Left ventricle myocardium superior (tissue), 1 donor: ENCODE results near the gene CYTH4. TPM values are rescaled to one million over a fixed set of nuclear protein-coding genes. Genes with fewer than 3 reads are reported as not detected.
A peak's percentile ranks its signal among the peaks of the same experiment; 100 is the strongest.
"Not testable (repeated sequence)": the region's sequence is repeated elsewhere in the genome, so short reads cannot be mapped to it uniquely, and the experiment has no call there.

Experiments
- ATAC-seq: fragments of 200-7000 bp; cut with Tn5 transposase; one replicate; pipeline ENCODE4 v1.9.1; 2020; ENCODE audit warnings: mild to moderate bottlenecking, moderate library complexity
- DNase-seq: peaks from one replicate; pipeline ENCODE4 v3.0.0-alpha.2; 2020
- intact Hi-C: fragments of 100-400 bp; cut with micrococcal nuclease; formaldehyde crosslinking; loops from one replicate; pipeline ENCODE4 v1.11.0; 2022
- total RNA-seq: library from RNA; stranded (reverse); fragmentation: NEBNext Ultra II Directional; extraction: Animal tissue kit (Norgen Biotek cat#: 25700); gene quantifications from one replicate; pipeline ENCODE4 v1.2.1, GENCODE V29; 2021
- donor health status: DM: no; HTN: yes; CAD: no; lungs with severe emphysema.

Gene CYTH4
- total RNA-seq, 1 donor from 2014 or later, result 6.2 TPM

DNA sequence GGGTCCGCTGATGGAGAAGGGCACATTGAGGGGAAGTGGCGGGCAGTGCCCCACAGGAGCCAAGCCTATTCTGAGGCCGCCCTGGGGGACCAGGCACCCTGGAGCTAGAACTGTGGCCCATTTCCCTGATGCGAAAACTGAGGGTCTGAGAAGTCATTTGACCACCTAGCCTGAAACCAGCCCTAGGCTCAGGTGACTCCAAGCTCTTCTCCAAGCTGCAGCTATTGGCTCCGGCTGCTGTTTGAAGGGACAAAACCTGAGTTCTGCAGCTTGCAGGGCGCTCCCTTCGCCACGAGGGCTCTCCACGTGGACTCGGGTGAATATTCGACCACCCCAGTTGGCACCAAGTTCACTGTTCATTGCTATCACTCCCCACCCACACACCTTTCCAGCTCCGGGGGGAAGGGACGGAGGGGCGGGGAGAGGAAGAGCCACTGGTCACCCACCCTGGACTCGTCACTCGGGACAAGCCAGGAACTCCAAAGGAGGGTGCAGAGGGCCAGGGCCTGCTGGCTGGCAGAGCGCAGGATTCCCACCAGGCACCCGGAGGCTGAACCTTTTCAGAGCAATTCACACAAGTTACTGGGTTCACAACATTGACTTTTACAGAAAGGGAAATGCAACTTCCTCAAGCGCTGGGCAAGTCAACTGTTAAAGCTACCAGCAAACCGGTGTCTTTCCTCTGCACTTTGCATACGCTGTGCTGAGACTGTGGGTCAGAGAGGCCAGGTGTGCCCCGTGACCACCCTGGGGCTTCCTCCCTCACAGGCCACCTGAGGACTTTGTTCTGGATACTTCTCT, 37.2 kb upstream of the CYTH4 start:
- ATAC-seq (no peak), DNase-seq (no peak)
- intact Hi-C loops, result no loop called here

DNA sequence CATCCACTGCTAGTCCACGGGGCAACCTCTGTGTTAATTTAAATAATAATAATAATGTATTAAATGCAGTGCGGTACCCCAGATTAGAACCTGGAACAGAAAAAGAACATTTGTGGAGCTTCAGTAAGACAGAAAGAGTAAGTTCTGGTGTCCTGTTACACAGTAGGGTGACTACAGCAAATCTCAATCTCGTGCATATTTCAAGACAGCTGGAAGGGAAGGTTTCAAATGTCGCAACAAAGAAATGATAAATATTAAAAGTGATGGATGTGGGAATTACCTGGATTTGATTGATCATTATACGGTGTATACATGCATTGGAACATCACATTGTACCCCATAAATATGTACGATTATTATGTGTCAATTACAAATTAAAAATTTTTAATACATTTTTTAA, 36.6 kb upstream of the CYTH4 start:
- ATAC-seq (no peak), DNase-seq (no peak)
- intact Hi-C loops, result no loop called here

DNA sequence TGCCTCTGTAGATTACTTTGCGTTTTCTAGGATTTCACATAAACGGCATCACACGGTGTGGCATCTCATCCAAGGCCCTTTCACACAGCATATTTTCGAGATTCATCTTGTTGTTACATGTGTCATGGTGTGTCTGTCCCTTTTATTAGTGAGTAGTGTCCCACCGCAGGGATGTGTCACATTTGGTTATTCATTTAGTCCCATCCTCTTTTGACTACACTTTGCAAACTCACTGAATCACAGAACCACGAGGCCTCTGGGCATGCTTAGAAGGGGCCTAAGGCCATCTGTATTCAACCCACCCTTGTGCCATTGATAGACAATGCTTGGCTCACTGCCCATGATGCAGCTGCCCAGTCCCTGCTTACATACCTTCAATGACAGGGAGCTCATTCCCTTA, 34.1 kb upstream of the CYTH4 start:
- intact Hi-C loops, result no loop called here
- ATAC-seq, result no peak
- no peak for DNase-seq

GRCh38 chr22:37249986-37250385, 32.3 kb upstream of the CYTH4 start:
- intact Hi-C loops, result no loop called here
- DNase-seq (no peak), ATAC-seq (no peak)

- ATAC-seq, intact Hi-C loops: not testable (repeated sequence)
- peak; percentile 7 for DNase-seq
Observed at GRCh38 chr22:37251836-37252235, 30.5 kb upstream of the CYTH4 start.

DNA sequence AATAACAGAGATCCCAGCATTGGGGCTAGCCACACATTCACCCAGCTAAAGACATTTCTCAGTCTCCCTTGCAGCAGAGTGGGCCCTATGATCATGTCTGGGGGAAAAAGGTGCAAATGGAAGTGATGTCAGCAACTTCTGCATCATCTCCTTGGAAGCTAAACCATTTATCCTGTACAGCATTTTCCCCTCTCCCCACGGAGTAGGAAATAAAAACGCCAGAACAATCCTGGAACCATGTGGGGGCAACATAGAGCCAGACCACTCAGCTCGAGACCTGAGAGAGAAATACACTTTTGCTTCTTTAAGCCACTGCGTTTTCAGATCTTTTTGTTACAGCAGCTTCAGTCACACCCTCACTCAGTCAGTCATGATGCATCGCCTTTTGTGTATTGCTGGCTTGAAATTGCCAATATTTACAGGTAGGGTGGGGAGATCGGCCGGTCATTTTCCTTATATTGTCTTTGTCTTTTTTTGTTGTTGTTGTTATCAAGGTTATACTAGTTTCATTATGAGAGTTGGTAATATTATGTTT, 29.1 kb upstream of the CYTH4 start:
- ATAC-seq, result no peak
- intact Hi-C loops, result no loop called here
- no peak for DNase-seq

GRCh38 chr22:37254209-37254866, 28.0 kb upstream of the CYTH4 start:
- intact Hi-C loops, result no loop called here
- no peak for ATAC-seq
- peak; percentile 5 for DNase-seq

- intact Hi-C loops, result no loop called here
- DNase-seq, result no peak
- ATAC-seq, result no peak
Observed at GRCh38 chr22:37254867-37255233, 27.5 kb upstream of the CYTH4 start.

DNA sequence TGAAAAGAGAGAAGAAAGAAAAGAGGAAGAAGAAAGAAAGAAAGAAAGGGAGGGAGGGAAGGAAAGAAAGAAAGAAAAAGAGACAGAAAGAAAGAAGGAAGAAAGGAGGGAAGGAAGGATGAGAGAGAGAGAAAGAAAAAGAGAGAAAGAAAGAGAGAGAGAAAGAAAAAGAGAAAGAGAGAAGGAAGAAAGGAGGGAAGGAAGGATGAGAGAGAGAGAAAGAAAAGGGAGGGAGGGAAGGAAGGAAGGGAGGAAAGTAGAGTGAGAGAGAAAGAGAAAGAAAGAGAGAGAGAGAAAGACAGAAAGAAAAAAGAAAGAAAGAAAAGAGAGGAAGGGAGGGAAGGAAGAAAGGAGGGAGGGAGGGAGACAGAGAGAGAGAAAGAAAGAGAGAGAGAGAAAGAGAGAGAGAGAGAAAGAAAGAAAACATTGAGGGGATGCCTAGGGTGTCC, 26.7 kb upstream of the CYTH4 start:
- no peak for ATAC-seq
- no peak for DNase-seq
- intact Hi-C loops, result no loop called here

- ATAC-seq (no peak), DNase-seq (peak; percentile 17)
- intact Hi-C loops, result no loop called here
Observed at GRCh38 chr22:37256075-37256726, 26.1 kb upstream of the CYTH4 start.

GRCh38 chr22:37258005-37258752, 24.1 kb upstream of the CYTH4 start:
- ATAC-seq, result no peak
- DNase-seq, result peak; percentile 0
- intact Hi-C loops, result no loop called here

DNA sequence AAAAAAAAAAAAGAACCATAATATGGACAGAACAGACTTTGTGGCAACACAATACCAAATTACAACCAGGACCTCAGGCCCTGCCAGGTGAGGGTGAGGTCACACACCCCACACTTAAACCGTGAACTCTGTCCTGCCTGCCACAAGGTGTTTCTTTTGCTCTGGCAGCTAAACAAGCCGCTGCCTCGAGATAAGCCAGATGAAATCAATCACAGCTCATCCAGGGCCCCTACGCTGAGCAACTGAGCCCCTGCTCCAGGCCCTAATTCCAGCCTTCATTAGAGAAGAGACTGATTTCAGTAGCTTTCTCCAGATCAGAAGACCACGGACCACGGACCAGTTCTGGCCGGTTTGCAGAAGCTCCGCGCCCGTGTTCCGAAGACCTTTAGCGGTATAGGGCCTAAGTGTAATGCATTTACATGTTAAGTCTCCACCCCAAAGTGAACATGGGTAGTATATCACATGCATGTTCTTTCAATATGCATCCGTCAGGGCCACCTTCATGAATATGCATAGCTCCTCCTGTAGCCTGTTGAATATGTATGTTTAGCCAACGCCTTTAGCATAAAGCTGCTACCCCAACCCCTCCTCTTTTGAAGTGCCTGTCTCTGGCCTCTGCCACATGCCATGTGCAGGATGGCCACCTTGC, 23.4 kb upstream of the CYTH4 start:
- ATAC-seq (no peak), DNase-seq (peak; percentile 2)
- intact Hi-C loops, result no loop called here

DNA sequence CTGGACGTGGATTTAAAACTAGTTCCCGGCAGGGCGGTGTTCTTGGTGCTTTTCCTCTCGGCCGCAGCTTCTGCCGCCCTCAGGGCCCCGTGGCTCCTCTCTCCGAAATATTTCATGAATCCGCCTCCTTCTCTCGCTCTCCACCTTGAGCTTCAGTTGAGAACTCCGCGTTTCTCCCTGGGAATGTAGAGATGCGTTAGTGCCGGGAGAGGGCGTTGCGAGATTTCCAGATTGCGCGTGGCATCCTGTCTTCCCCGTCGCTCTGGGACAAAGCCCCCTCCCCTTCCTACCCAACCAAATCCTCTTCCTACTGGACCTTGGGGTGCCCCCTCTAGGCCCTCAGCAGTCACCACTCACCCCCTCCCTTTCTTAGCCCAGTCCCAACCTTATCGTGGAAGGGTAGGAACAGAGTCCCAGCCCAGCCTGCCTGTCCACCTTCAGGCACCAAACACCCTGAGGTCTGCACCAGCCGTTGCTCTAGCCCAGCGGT, 22.7 kb upstream of the CYTH4 start:
- DNase-seq, result peak; percentile 20
- ATAC-seq, result peak; percentile 35
- intact Hi-C loops, result no loop called here

DNA sequence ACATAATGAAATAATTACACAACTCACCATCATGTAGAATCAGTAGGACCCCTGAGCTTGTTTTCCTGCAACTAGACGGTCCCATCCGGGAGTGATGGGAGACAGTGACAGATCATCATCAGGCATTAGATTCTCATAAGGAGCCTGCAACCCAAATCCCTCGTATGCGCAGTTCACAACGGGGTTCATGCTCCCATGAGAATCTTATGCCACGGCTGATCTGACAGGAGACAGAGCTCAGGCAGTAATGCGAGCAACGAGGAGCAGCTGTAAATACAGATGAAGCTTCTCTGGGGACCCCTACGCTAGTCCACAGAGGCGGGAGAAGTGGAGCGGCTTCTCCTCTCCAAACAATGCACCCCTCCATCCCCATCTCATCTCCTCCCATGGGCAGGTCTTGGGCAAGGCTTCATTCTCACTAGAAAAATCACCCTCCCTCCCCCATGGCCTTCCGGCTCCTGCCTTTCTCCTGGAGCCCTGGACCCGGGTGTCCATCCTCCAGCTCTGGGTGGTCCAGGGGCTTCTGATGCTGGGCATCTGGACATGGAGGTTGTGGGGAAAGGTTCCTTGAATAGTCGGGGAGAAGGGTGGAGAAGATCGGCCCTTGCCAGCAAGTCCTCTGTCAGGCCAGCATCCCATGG, 22.0 kb upstream of the CYTH4 start:
- peak; percentile 3 for DNase-seq
- ATAC-seq, result no peak
- intact Hi-C loops, result no loop called here

DNA sequence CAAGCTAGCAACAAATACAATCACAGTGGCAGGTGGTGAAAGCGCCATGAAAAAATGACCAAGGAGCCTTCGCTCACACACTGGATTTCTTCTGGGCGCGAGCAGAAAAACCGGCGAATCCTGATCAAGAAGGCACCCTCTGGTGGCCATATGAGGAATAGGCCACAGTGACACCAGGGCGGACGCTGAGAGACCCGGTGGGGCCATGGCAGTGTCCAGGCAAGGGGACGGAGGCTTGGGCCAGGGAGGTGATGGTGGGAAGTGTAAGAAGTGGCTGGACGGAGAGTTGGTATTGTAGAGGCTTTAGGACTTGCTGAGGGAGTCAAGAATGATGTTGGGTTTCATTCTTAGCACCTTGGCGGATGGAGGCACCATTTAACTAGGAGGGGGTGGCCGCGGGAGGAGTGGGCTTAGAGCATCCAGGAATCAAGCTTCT, 21.4 kb upstream of the CYTH4 start:
- intact Hi-C loops, result no loop called here
- ATAC-seq (peak; percentile 75), DNase-seq (peak; percentile 59)

- peak; percentile 4 for DNase-seq
- intact Hi-C loops, result no loop called here
- ATAC-seq, result no peak
Observed at GRCh38 chr22:37262346-37262745, 20.0 kb upstream of the CYTH4 start.

- DNase-seq (peak; percentile 7), ATAC-seq (no peak)
- intact Hi-C loops, result no loop called here
Observed at GRCh38 chr22:37263966-37264887, 18.1 kb upstream of the CYTH4 start.
